ENCODE results near the gene CDH24.

CDH24 gene

GRCh38 chr14:23090254-23090636, 32.9 kb upstream of the CDH24 start:
- no peak for DNase-seq

GRCh38 chr14:23089498-23090253, 32.4 kb upstream of the CDH24 start:
- no peak for DNase-seq

- DNase-seq = no peak
These were observed 29.2 kb upstream of the CDH24 start for GRCh38 chr14:23086565-23086964.

- no peak for DNase-seq
These were observed 28.1 kb upstream of the CDH24 start for GRCh38 chr14:23085458-23085857.

- DNase-seq = no peak
These were observed 23.2 kb upstream of the CDH24 start for GRCh38 chr14:23080474-23080873.

GRCh38 chr14:23079716-23080115, 22.4 kb upstream of the CDH24 start:
- no peak for DNase-seq

GRCh38 chr14:23078692-23079116, 21.4 kb upstream of the CDH24 start:
- DNase-seq = no peak

- no peak for DNase-seq
These were observed 20.6 kb upstream of the CDH24 start for GRCh38 chr14:23077962-23078361.

- DNase-seq = no peak
These were observed 19.6 kb upstream of the CDH24 start for GRCh38 chr14:23076785-23077408.

GRCh38 chr14:23074906-23075305, 17.6 kb upstream of the CDH24 start:
- no peak for DNase-seq

GRCh38 chr14:23071921-23072539, 14.7 kb upstream of the CDH24 start:
- DNase-seq = no peak

GRCh38 chr14:23071244-23071920, 14.1 kb upstream of the CDH24 start:
- peak; percentile 73 for DNase-seq

GRCh38 chr14:23070262-23071129, 13.2 kb upstream of the CDH24 start:
- no peak for DNase-seq

GRCh38 chr14:23069413-23069806, 12.1 kb upstream of the CDH24 start:
- DNase-seq = no peak

- DNase-seq = peak; percentile 69
These were observed 11.6 kb upstream of the CDH24 start for GRCh38 chr14:23068789-23069412.

- no peak for DNase-seq
These were observed 10.8 kb upstream of the CDH24 start for GRCh38 chr14:23067847-23068788.

GRCh38 chr14:23066855-23067744, 9.8 kb upstream of the CDH24 start:
- no peak for DNase-seq

- DNase-seq = no peak
These were observed 9.0 kb upstream of the CDH24 start for GRCh38 chr14:23066368-23066767.

GRCh38 chr14:23063601-23064000, 6.3 kb upstream of the CDH24 start:
- DNase-seq = no peak

GRCh38 chr14:23062002-23062401, 4.7 kb upstream of the CDH24 start:
- no peak for DNase-seq
